HG02870 (cell line): ENCODE data around the gene TOMM6.

ENCODE experiments used
- ATAC-seq: cut with Tn5 transposase; IDR thresholded peaks from one replicate; pipeline ENCODE4 v1.9.1; 2021; ENCODE audit warnings: mild to moderate bottlenecking, moderate library complexity; ENCODE audit not compliant: unreplicated experiment

The TOMM6 gene

GRCh38 chr6:41818271-41819054 is 31.0 kb downstream of the TOMM6 start:
- ATAC-seq: no peak

GRCh38 chr6:41821266-41821665 is 33.8 kb downstream of the TOMM6 start:
- no peak for ATAC-seq

GRCh38 chr6:41822021-41822420 is 34.5 kb downstream of the TOMM6 start:
- no peak for ATAC-seq

- no peak for ATAC-seq
Observed at GRCh38 chr6:41823178-41823577, 35.7 kb downstream of the TOMM6 start.

GRCh38 chr6:41824571-41825569 is 37.4 kb downstream of the TOMM6 start:
- ATAC-seq: no peak

GRCh38 chr6:41826343-41827022 is 39.0 kb downstream of the TOMM6 start:
- ATAC-seq: no peak

GRCh38 chr6:41832263-41832662 is 44.8 kb downstream of the TOMM6 start:
- ATAC-seq: no peak

GRCh38 chr6:41836022-41836659 is 48.6 kb downstream of the TOMM6 start:
- no peak for ATAC-seq

GRCh38 chr6:41836660-41837052 is 49.2 kb downstream of the TOMM6 start:
- ATAC-seq: no peak
